D721Med (cell line): ENCODE results near the gene LRRC74A.

Experiments
- DNase-seq: peaks from one replicate; pipeline ENCODE4 v3.0.0; 2011; ENCODE audit warnings: low spot score; ENCODE audit not compliant: insufficient read length
- FAIRE-seq: peaks from 2 replicates; lab custom pipeline; 2011; peaks lifted over from hg19 to GRCh38; lab: Jason Lieb, UNC
- TF ChIP-seq, protein P1 (sequence below): IDR thresholded peaks from 2 replicates; pipeline ENCODE4 v1.5.1; 2012; ENCODE audit warnings: mild to moderate bottlenecking, control low read depth; ENCODE audit not compliant: insufficient read depth; ENCODE audit errors: missing control alignments

LRRC74A gene

DNA sequence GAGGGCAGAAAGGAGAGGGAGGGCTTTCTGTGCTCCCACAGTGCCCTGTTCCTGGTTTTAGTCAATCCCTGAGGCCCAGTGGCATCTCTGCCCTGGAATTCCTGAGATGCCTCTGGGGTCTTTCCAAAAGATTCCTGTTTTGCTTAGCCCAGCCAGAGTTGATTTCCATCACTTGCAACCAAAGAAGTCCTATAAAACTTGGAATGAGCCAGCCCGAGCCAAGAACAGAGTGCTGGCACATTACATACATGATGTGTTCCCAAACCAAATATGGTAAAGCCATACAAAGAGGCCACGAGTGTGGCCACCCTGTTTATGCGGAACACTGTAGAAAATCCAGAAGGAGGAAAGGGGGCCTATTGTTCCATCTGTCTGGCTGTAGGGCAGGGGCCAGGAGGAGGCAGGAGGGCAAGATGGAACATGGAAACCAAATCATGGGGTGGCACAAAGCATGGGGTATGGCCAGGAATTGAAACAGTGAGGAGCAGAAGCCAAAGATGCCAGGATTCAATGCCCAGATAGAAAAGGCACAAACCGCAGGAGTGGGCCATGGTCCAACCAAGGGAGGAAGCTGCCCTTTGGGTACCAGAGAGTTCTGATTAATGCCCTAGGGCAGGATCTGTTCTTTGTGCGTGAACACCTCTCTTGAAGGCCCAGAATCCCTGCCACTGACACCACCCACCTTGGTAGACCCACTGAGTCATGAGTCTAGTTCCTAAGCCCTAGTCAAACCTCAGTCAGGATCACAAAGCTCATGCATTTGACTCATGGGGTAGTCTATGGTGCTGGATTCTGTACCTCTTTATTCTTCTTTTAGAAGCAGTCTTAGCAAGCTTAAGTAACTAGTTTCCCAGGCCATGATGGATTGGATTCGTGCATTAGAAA, 75.2 kb downstream of the LRRC74A start:
- no peak for DNase-seq
- TF ChIP-seq, protein P1, sequence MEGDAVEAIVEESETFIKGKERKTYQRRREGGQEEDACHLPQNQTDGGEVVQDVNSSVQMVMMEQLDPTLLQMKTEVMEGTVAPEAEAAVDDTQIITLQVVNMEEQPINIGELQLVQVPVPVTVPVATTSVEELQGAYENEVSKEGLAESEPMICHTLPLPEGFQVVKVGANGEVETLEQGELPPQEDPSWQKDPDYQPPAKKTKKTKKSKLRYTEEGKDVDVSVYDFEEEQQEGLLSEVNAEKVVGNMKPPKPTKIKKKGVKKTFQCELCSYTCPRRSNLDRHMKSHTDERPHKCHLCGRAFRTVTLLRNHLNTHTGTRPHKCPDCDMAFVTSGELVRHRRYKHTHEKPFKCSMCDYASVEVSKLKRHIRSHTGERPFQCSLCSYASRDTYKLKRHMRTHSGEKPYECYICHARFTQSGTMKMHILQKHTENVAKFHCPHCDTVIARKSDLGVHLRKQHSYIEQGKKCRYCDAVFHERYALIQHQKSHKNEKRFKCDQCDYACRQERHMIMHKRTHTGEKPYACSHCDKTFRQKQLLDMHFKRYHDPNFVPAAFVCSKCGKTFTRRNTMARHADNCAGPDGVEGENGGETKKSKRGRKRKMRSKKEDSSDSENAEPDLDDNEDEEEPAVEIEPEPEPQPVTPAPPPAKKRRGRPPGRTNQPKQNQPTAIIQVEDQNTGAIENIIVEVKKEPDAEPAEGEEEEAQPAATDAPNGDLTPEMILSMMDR, result no peak
- no peak for FAIRE-seq

DNA sequence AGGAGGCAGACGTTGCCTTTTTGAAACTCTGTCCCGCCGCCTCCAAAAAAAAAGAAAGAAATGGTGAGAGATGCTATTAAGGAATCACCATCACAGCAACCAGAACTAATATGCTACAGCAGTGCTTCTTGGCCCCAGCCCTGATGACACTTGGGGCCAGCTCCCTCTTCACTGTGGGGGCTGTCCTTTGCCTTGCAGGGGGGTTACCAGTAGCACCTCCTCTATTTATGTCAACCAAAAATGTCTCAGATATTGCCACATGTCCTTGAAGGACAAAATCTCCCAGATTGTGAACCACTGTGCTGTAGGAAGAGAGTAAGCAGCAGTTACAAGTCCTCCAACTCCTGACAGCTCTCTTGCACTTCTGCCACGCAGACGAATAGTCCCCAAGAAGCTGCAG, 76.4 kb downstream of the LRRC74A start:
- DNase-seq, result no peak
- FAIRE-seq, result no peak
- TF ChIP-seq, protein P1, result no peak

DNA sequence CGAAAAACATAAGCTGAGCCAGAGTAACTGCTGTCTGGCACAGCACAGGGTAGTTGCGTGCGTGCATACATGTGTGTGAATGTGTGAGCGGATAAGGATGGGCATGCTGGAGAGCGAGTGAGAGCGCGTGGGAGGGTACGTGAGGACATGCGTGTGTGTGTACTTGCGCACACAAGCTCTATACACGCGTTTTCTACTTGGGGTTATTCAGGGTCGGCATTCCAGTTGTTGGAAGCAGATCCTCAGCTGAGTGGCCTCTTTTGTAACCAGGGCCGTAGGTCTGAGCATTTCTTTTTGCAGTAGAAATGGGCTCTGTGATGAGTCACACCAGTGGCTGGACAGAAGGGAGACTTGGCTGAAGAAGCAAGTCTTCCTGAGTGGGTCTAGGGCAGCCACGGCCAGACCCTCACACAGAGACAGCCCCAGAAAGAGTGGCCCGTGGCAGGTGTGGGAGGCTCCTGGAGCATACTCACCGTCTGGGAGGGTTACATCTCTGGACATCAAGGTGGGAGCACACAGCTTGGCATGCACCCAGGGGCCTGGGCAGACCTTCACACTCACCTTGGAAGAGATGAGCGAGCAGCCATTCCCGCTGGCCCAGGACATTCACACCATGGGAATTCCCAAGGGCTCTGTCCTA, 78.0 kb downstream of the LRRC74A start:
- no peak for FAIRE-seq
- no peak for DNase-seq
- TF ChIP-seq, protein P1, result no peak

DNA sequence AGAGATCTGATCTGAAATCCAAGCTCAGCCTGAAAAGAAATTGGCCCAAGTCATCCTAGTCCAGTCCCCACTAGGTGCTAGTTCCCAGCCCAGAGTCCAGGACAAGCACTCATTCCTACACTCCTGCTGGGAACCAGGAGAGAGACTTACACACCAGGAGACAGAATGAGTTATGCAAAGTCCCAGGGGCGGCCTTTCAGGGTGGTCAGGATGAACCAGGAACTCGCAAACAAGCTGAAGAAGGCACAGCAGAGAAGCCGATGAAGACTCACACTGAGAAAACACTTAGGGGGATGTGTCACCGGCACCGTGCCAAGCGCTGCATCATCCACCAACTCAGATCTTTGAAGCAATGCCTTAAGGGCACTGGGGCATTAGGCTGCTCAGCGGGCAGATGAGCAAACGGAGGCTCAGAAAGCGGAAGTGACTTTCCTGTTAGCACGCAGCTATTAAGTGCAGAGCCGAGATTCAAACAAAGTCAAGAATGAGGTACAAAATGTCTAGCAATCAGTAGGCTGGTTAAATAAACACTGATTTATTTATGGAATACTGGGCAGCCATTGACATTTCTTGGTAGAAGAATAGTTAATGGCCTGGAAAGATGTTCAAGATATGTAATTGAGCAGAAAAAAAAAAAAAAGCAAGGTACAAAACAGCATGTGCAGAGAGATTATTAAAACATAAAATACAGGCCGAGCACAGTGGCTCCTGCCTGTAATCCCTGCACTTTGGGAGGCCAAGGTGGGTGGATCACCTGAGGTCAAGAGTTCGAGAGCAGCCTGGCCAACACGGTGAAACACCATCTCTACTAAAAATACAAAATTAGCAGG, 78.7 kb downstream of the LRRC74A start:
- no peak for FAIRE-seq

DNA sequence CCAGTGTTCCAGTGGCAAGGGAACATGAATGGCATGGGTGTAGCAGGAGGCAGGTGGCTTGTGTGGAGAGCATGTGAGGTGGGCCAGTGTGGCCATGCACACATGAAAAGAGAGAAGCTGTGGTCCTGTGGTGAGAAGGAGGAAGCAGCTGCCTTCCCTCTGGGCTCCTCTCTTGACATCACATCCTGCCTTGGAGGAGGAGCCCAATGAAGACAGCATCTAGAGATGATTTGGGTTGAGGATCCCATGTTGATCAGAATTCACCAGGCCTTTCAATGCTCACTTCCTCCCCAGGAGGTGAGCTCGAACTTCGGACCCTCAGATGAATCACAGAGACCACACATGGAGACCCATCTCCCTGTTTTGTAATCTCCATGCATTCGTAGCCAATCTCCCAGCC, 82.6 kb downstream of the LRRC74A start:
- DNase-seq (no peak), FAIRE-seq (no peak)
- TF ChIP-seq, protein P1, result no peak

More for the DNA sequence above, 78.7 kb downstream of the LRRC74A start:
- DNase-seq, result no peak
- TF ChIP-seq, protein P1, result no peak

DNA sequence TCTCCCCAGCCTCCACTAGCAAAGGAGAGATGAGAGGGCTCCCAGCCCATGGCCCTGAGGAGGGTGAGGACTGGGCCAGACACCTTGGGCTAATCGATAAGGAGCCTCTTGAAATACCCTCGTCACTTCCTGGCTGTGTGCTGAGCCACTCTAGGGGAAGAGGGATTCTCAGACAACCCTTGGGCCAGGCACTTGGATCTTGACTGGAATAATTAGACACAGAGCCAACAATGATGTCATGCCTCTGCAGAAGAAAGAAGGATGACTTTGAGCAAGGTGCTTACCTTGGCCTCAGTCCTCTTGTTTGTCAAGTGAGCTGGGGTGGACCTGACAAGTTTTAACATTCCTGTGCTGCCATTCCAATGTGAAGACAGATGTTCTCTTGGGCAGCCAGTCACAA, 83.1 kb downstream of the LRRC74A start:
- TF ChIP-seq, protein P1, result no peak
- FAIRE-seq (no peak), DNase-seq (no peak)
